Measurements from ENCODE around the gene TM9SF2. TPM values are rescaled to one million over a fixed set of nuclear protein-coding genes. Genes with fewer than 3 reads are reported as not detected.

TM9SF2 gene
- total RNA-seq, 1 experiment from 2014 or later = 67.9 TPM

- H3K4me3 ChIP-seq (ENCODE audit: low read depth in 2 of 2, low read length in 2 of 2) = no peak overlapping the region
- ChIA-PET POLR2A (no interaction called here), CTCF (no interaction called here)
- no TSS peak for BruUV-seq (replicated peaks)
- TF ChIP-seq SIN3A (IDR thresholded peaks at IDR 0.05; ENCODE audit: borderline replicate concordance, insufficient read depth, low read depth, low read length) (no peak), REST (IDR thresholded peaks at IDR 0.05; ENCODE audit: insufficient read depth in 1 of 2, low read depth in 2 of 2, low read length in 1 of 2) (no peak), POLR2AphosphoS5 (IDR thresholded peaks at IDR 0.05; ENCODE audit: low read depth, low read length) (no peak), TCF7L2 (IDR thresholded peaks at IDR 0.05; ENCODE audit: low read depth, low read length) (no peak), CTCF (IDR thresholded peaks at IDR 0.05) (no peak)
- DNase-seq (ENCODE audit: low read depth, low spot score) (no peak), ATAC-seq (no peak)
- peaks cover 2% of the 10 kb centered on the region; the same call in 1 of the 2 replicates for H3K36me3 ChIP-seq (ENCODE audit: control insufficient read depth, insufficient read depth, low read length)
- intact Hi-C loops (cut with micrococcal nuclease; ENCODE audit: unreplicated experiment) (no loop called here), in situ Hi-C loops (cut with HindIII; ENCODE audit: low pct_unique_long_range_greater_than_20kb, low sequenced_read_pairs) (no loop called here)
- no peaks in the 10 kb centered on the region for H3K27me3 ChIP-seq (ENCODE audit: control insufficient read depth, insufficient read depth, low read length)
- H3K9me3 ChIP-seq (ENCODE audit: control insufficient read depth, insufficient read depth, low read depth, low read length) = no peaks in the 10 kb centered on the region
- H3K4me1 ChIP-seq (ENCODE audit: control insufficient read depth, insufficient read depth, low read length) = no peaks in the 10 kb centered on the region
- H3K27ac ChIP-seq (ENCODE audit: low read length) = no peak overlapping the region
Measured at GRCh38 chr13:99522298-99522697, 21.0 kb downstream of the TM9SF2 start.

GRCh38 chr13:99523838-99524237 lies 22.6 kb downstream of the TM9SF2 start:
- DNase-seq (ENCODE audit: low read depth, low spot score) (no peak), ATAC-seq (no peak)
- Histone ChIP-seq H3K27me3 (ENCODE audit: control insufficient read depth, insufficient read depth, low read length) (no peaks in the 10 kb centered on the region), H3K4me3 (ENCODE audit: low read depth in 2 of 2, low read length in 2 of 2) (no peak overlapping the region), H3K36me3 (ENCODE audit: control insufficient read depth, insufficient read depth, low read length) (peaks cover 2% of the 10 kb centered on the region; the same call in 1 of the 2 replicates), H3K9me3 (ENCODE audit: control insufficient read depth, insufficient read depth, low read depth, low read length) (no peaks in the 10 kb centered on the region), H3K4me1 (ENCODE audit: control insufficient read depth, insufficient read depth, low read length) (no peaks in the 10 kb centered on the region), H3K27ac (ENCODE audit: low read length) (no peak overlapping the region)
- BruUV-seq (replicated peaks) = no TSS peak
- in situ Hi-C loops (cut with HindIII; ENCODE audit: low pct_unique_long_range_greater_than_20kb, low sequenced_read_pairs) (no loop called here), intact Hi-C loops (cut with micrococcal nuclease; ENCODE audit: unreplicated experiment) (no loop called here)
- TF ChIP-seq SIN3A (IDR thresholded peaks at IDR 0.05; ENCODE audit: borderline replicate concordance, insufficient read depth, low read depth, low read length) (no peak), REST (IDR thresholded peaks at IDR 0.05; ENCODE audit: insufficient read depth in 1 of 2, low read depth in 2 of 2, low read length in 1 of 2) (no peak), POLR2AphosphoS5 (IDR thresholded peaks at IDR 0.05; ENCODE audit: low read depth, low read length) (no peak), TCF7L2 (IDR thresholded peaks at IDR 0.05; ENCODE audit: low read depth, low read length) (no peak), CTCF (IDR thresholded peaks at IDR 0.05) (no peak)
- ChIA-PET POLR2A (no interaction called here), CTCF (no interaction called here)

Data from Panc1 (cell line).